Esophagus mucosa (tissue), 1 donor: ENCODE results near the gene SLC38A8. TPM values are rescaled to one million over a fixed set of nuclear protein-coding genes. Genes with fewer than 3 reads are reported as not detected.

Experiments used
- ATAC-seq: fragments of 200-7000 bp; cut with Tn5 transposase; one replicate; pipeline ENCODE4 v1.9.1; 2020
- total RNA-seq: library from RNA; stranded (reverse); gene quantifications from one replicate; pipeline ENCODE4 v1.2.4, GENCODE V29; 2023
- donor health status: DM: yes; HTN: yes; CAD: no.

SLC38A8 gene
- total RNA-seq, 1 donor from 2014 or later, result not detected

DNA sequence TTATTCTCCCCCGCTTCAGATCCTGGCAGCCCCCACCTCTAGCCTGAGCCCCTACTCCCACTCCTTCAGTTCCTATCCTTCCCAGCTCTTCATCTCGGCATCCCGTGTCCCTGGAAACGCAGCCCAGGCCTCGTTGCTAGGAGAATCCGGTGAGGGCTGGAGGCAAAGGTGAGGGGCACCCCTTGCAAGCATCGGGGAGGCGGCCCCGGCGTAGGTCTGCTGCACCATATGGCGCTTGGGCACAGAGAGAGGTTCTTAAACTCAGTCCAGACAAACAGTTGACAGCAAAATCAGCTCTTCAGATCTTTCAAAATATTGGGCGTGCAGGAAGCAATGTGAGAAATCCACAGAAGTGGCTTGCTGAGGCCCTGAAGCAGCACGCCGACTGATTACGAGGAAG, 15.0 kb downstream of the SLC38A8 start:
- no peak for ATAC-seq

DNA sequence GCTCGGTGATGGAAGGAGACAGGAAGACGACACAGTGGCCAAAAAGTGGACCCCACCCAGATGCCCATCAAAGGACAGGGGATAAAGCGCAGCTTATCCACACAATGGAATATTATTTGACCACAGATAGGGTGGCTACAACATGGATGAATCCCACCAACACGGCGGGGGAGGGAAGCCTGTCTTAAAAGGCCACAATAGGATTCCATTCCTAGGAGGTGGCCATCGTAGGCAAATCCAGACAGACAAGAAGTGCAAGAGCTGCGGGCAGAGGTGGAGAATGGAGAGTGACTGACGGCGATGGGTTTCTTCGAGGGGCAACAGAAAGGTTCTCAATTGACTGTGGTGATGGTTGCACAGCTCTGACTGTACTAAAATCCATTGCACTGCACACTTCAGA, 16.0 kb downstream of the SLC38A8 start:
- no peak for ATAC-seq

DNA sequence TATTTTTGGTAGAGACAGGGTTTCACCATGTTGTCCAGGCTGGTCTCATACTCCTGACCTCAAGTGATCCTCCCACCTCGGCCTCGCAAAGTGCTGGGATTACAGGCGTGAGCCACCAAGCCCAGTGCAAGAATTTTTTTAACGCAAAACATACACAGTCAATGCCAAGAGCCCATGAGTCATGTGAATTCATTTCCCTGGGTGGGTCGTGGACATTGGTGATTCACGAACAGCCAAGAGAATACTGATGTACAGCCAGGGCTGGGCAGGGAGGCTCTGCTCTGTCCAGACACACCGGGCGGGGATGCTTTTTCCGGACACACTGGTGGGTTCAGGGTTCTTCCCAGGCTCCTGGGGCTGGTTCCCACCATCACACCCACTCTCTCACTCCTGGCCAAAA, 17.7 kb downstream of the SLC38A8 start:
- ATAC-seq, result peak; percentile 91

DNA sequence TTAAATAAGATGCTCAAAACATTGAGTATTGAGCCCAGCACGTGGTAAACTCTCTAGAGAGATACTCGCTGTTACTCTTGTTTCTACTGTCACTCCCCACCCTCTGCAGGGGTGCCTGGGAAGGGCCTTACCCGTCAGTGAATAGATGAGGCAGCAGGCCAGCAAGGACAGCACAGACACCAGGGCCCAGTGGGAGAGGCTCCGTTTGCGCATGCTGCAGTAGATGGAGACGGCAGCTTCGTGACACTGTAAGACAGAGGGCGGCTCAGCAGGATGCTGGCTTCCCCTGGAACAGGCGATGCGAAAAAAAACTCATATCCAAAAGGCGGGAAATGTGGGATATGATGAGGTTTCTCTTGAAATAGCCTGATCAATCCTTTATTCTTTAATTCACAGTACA, 20.0 kb downstream of the SLC38A8 start:
- ATAC-seq, result no peak

DNA sequence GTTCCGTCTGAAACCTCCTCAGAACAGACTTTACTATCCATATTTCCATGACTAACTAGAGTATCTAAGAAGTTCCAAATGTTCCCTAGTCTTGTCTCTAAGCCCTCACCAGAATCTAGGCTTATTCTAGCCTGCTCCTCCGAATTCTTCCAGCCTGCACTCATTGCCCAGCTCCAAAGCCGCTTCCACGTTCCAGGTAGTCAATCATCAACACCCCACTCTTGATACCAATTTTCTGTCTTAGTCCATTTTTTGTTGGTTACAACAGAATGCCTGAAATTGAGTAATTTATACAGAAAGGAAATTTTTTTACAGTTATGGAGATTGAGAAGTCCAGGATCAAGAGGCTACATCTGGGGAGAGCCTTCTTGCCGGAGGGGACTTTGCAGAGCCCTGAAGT, 21.1 kb downstream of the SLC38A8 start:
- ATAC-seq, result no peak

DNA sequence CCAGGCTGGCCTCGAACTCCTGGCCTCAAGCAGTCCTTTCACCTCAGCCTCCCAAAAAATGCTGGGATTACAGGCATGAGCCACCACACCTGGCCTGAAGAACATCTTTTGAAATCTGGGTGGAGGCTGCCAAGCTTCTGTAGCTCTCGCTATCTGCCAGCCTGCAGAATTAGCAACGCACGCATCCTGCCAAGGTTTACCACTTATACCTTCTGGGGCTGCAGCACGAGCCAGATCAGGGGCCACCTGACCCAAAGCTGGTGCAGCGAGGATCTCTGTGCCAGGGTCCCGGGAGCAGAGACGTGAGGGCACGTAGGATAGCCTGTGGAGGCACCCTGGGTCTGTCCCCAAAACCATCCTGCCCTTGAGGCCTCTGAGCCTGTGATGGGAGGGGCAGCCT, 22.2 kb downstream of the SLC38A8 start:
- no peak for ATAC-seq

- no peak for ATAC-seq
These were observed 23.9 kb downstream of the SLC38A8 start for GRCh38 chr16:84018710-84019109.

DNA sequence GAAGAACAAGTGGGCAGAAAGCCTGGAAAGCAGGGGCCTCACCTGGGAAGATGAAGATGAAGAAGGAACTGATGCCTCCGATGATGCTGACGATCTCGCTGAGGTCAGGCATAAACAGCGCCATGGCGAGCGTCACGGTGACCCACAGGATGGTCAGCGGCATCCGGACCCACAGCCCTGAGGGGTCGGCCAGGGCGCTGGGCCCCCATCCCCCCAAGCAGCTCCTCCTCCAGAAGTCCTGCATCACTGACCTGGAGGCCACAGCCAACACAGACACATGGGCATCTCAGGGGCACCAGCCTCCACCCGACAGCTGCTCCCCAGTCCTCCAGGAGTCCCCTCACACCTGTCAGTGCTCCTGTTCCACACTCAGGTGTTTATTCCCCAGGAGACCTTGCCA, 26.1 kb downstream of the SLC38A8 start:
- ATAC-seq, result no peak

- ATAC-seq, result no peak
These were observed 27.2 kb downstream of the SLC38A8 start for GRCh38 chr16:84015399-84015798.

DNA sequence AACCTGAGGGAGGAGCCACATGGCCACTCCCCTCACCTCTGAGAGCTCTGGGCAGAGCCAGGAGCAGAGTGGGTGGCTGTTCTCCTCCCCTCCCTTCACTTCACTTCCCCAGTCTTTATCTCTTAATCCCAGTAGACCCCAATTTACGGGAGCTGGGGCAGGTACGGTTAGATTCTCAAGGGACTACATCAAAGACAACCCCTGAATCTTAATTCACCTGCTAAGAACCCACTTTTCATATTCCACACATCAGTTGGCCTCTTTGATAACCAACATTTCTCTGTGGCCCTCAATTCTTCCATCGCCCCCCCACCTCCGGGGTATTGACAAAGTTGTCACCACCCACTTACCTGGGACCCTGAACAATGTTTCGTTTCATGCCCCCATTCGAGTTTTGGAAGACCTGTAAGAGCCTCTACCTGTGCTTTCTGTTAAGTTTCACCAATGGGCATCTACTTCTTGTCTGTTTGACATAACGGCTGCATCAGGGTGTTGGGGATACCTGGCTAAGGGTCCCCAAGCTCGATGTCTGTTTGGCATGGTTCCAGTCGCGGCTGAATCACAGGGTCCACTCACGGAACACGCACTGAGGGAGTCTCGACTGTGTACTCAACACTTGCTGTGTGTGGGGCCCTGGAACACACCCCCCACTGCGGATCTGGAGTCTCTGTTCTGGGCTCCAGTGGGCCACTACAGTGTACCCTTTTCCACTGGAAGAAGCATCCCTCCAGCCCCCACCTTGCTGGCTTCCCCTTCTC, 27.8 kb downstream of the SLC38A8 start:
- ATAC-seq, result no peak

DNA sequence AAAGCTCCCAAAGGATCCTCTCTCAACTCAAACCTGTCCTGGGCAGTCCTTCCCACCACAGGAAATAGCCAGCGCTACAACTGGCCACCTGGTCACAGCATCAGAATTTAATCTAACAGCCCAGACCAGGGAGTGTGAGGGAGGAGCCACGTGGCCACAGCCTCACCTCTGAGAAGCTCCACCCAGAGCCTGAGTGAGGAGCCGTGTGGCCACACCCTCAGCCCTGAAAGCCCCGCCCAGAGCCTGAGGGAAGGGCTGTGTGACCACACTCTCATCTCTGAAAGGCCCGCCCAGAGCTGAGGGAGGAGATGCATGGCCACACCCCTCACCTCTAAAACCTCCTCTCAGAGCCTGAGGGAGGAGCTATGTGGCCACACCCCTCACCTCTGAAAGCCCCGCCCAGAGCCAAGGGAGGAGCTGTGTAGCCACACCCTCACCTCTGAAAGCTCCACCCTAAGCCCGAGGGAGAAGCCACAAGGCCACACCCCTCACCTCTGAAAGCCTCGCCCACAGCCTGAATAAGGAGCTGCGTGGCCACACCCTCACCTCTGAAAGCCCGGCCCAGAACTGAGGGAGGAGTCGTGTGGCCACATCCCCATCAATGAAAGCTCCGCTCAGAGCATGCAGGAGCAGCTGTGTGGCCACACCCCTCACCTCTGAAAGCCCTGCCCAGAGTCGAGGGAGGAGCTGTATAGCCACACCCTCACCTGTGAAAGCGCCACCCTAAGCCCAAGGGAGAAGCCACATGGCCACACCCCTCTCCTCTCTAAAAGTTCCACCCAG, 28.6 kb downstream of the SLC38A8 start:
- peak; percentile 95 for ATAC-seq

DNA sequence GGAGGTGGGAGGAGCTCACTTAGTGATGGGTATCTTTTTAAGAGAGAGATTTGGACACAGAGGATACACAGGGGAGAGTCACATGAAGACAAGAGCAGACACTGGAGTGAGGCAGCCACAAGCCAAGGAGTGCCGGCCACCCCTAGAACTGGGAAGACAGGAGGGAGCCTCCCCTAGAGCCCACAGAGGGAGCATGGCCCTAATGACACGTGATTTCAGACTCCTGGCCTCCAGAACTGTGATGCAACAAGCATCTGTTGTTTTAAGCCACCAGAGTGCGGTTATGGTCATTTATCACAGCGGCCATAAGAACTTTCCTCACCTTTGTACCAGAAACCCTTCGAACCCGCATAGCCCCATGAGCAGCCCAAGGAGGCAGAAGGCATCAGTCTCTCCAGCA, 33.3 kb downstream of the SLC38A8 start:
- no peak for ATAC-seq

DNA sequence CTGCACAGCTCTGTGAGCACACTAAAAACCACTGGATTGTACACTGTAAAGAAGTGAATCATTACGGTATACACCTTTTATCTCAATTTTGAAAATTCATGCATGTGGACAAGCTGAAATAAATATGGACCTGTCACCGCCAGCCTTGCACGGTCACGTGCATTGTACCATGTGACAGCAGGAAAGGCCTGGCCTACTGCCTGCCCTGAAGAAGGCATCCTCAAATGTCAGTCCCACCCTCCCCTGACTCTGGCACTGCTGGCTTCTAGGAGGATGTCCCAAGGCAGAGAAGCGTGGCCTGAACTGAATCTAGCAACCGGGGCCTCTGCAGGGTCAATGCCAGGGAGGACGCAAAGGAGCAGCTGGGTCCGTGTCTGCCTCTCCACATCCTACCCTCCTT, 34.6 kb downstream of the SLC38A8 start:
- no peak for ATAC-seq

- ATAC-seq, result no peak
These were observed 35.1 kb downstream of the SLC38A8 start for GRCh38 chr16:84007520-84007919.

GRCh38 chr16:84005391-84005790, 37.2 kb downstream of the SLC38A8 start:
- ATAC-seq, result no peak

- ATAC-seq, result no peak
These were observed 38.2 kb downstream of the SLC38A8 start for GRCh38 chr16:84004442-84004841.

DNA sequence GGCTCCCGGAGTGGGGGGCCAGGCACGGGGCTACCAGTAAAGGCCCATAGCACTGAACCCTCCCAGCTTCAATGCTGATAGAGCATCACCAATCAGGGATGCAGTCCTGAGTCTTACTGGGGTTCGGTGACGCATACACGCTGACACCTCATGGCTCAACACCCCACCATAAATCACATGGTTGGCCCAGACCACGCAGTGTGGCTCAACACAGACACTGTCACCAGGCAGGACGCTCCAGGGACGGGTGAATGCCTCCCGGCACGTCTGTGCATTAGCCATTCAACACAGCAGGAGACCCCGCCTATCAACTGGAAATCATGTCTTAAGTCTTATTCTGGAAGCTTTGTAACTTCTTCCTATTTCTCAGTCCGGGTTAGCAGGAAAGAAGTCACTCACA, 39.6 kb downstream of the SLC38A8 start:
- ATAC-seq, result no peak

GRCh38 chr16:84001726-84002125, 40.9 kb downstream of the SLC38A8 start:
- no peak for ATAC-seq

- no peak for ATAC-seq
These were observed 41.5 kb downstream of the SLC38A8 start for GRCh38 chr16:84000989-84001642.

GRCh38 chr16:83998091-83998490, 44.5 kb downstream of the SLC38A8 start:
- no peak for ATAC-seq

DNA sequence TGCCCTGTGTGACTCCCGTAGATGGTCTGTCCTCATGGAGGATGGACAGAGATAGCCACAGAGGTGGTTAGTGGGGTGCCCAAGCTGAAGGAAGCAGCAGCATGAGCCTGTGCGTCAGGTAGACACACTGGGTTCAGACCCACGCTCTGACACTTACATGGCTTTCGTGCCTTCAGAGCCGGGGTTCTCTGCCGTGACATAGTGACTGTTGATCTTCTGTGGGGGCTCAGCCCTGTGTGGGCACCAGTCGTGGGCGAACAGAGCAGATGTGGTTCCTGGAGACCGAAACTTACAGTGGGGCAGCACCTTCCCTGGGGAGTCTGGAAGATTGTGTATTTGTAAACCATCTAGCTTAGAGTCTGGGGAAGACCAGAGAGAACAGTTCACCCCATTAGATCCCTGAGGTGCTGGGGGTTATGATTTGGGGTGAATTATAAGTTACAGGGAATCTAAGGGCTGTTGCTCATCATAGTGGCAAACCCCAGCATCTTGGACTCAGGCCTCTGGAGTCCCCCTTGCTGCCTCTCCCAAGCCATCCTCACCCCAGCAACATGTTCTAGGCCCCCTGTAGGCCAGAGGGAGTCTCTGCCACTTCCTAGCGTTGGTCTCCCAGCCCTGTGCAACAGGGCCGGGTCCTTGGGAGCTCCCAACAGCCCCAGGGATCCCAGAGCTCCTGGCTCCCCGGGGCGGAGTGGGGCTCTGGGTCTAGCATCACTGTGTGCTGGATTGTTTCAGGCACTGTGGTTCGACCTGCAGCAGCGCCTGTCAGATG, 45.9 kb downstream of the SLC38A8 start:
- ATAC-seq, result no peak

DNA sequence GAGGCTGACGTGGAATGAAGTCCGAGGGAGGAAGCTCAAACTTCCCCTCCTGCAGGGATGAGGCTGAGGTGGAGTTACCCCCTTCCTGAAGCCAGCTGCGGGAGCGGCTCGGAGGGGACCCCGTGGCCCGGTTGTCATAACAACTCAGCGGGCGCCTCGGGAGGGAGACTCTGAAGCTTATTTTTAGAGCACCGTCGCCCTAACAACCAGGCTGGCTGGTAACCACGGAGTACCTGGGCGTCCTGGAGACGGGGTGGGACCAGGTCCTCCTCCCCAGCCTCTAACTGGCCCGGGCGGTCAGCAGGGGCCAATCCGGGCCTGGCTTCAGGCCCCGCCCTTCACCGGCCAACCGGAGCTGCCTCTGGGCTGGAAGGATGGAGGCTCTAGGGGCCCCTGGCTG, 46.8 kb downstream of the SLC38A8 start:
- ATAC-seq, result peak; percentile 56

DNA sequence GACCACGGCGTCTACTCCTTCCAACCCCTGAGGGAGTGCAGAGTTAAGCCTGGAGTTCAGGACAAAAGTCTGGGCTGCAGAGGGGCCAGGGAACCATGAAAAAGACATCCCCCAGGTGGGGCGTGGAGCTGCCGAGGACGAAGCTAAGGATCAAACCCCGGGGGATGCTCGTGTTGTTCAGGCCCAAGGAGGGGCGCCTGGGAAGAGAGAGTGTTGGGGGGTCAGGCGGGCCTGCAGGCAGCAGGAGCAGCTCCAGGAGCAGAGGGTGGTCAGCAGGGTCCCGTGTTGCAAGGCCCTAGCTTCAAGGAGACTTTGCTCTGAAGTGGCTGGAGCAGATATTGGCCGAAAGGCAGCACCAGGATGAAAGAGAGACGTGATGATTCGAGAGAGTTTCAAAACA, 47.9 kb downstream of the SLC38A8 start:
- no peak for ATAC-seq
